HepG2 (cell line): ENCODE measurements around the gene NRN1L. TPM values are rescaled to one million over a fixed set of nuclear protein-coding genes. Genes with fewer than 3 reads are reported as not detected.

Experiments used
- ATRX ChIP-seq: sonication (generic); formaldehyde crosslinking; IDR thresholded peaks from 2 replicates; pipeline ENCODE4 v1.4.0; 2020; ENCODE audit warnings: missing genetic modification reagents, borderline replicate concordance
- BRD4 ChIP-seq: sonication (generic); formaldehyde crosslinking; IDR thresholded peaks from 2 replicates; pipeline ENCODE4 v1.4.0; 2020; ENCODE audit warnings: missing genetic modification reagents
- DRAP1 ChIP-seq: IDR thresholded peaks from 2 replicates; pipeline ENCODE4 v1.6.1; 2016; ENCODE audit warnings: missing genetic modification reagents, missing compliant biosample characterization
- HES4 ChIP-seq: sonication (generic); formaldehyde crosslinking; IDR thresholded peaks from 2 replicates; pipeline ENCODE4 v1.9.0; 2021; ENCODE audit warnings: mild to moderate bottlenecking, missing genetic modification reagents, borderline replicate concordance
- HOXD1 ChIP-seq: sonication (generic); formaldehyde crosslinking; IDR thresholded peaks from 2 replicates; pipeline ENCODE4 v1.5.0; 2020; ENCODE audit warnings: missing genetic modification reagents
- JUN ChIP-seq: sonication (generic); formaldehyde crosslinking; IDR thresholded peaks from 2 replicates; pipeline ENCODE4 v1.4.0; 2020; ENCODE audit warnings: mild to moderate bottlenecking, missing genetic modification reagents
- KDM4B ChIP-seq: sonication (generic); formaldehyde crosslinking; IDR thresholded peaks from 2 replicates; pipeline ENCODE4 v1.4.0; 2020; ENCODE audit warnings: missing genetic modification reagents
- MTF1 ChIP-seq: sonication (generic); formaldehyde crosslinking; IDR thresholded peaks from 2 replicates; pipeline ENCODE4 v1.5.0; 2020; ENCODE audit warnings: missing genetic modification reagents
- NFIC ChIP-seq: IDR thresholded peaks from 2 replicates; pipeline ENCODE4 v1.6.1; 2012; ENCODE audit warnings: mild to moderate bottlenecking, low read length, inconsistent platforms
- RBAK ChIP-seq: sonication (generic); formaldehyde crosslinking; IDR thresholded peaks from 2 replicates; pipeline ENCODE4 v1.5.1; 2020; ENCODE audit warnings: mild to moderate bottlenecking, missing genetic modification reagents
- TFDP2 ChIP-seq: sonication (generic); formaldehyde crosslinking; IDR thresholded peaks from 2 replicates; pipeline ENCODE4 v1.4.0; 2020; ENCODE audit warnings: missing genetic modification reagents
- ZFAT ChIP-seq: sonication (generic); formaldehyde crosslinking; conservative IDR thresholded peaks from 2 replicates; pipeline ENCODE4 v1.8.1; 2023; ENCODE audit warnings: missing genetic modification reagents, inconsistent platforms
- ZNF501 ChIP-seq: sonication (generic); formaldehyde crosslinking; IDR thresholded peaks from 2 replicates; pipeline ENCODE4 v1.5.1; 2020; ENCODE audit warnings: mild to moderate bottlenecking, moderate library complexity, missing genetic modification reagents
- ZNF564 ChIP-seq: sonication (generic); formaldehyde crosslinking; IDR thresholded peaks from 2 replicates; pipeline ENCODE4 v1.8.1; 2023; ENCODE audit warnings: mild to moderate bottlenecking, missing genetic modification reagents
- ZNF800 ChIP-seq: sonication (generic); formaldehyde crosslinking; IDR thresholded peaks from 2 replicates; pipeline ENCODE4 v1.4.0; 2020; ENCODE audit warnings: missing genetic modification reagents
- polyA plus RNA-seq, 8 experiments: library from polyadenylated mRNA; depleted of rRNA in 3 of 8; stranded (reverse) in 7 of 8; unstranded in 1 of 8; fragments of >200 nt; fragmentation: Illumina TruSeq in 4 of 8; extraction: Trizol in 4 of 8; gene quantifications; 2 replicates each; pipeline versions ENCODE4 v1.2.1 to v1.2.3, GENCODE V29; 2011 to 2016; ENCODE audit warnings: low read depth in 4 of 8, missing spikeins in 1 of 8, mixed read lengths in 1 of 8; ENCODE audit not compliant: insufficient read depth in 1 of 8
- total RNA-seq, 5 experiments: library from RNA; depleted of rRNA; stranded (reverse); fragments of >200 nt; fragmentation: Illumina TruSeq; extraction: Trizol; gene quantifications; 2 replicates each; pipeline ENCODE4 v1.2.3, GENCODE V29; 2016; ENCODE audit warnings: low read depth in 1 of 5
- TF ChIP-seq, protein P1 (sequence below), 2 experiments: sonication (generic) in 1 of 2; formaldehyde crosslinking in 1 of 2; IDR thresholded peaks; 2 replicates each; pipeline versions ENCODE4 v1.5.1 to v1.6.1; 2011 to 2020; ENCODE audit warnings: borderline replicate concordance in 1 of 2, low read depth in 1 of 2, low read length in 1 of 2, mild to moderate bottlenecking in 1 of 2, missing genetic modification reagents in 1 of 2, moderate library complexity in 1 of 2
- TF ChIP-seq, protein P2 (sequence below): sonication (generic); formaldehyde crosslinking; IDR thresholded peaks from 2 replicates; pipeline ENCODE4 v1.5.0; 2020; ENCODE audit warnings: mild to moderate bottlenecking, missing genetic modification reagents, borderline replicate concordance
- TF ChIP-seq, protein P3 (sequence below): sonication (generic); formaldehyde crosslinking; IDR thresholded peaks from 2 replicates; pipeline ENCODE4 v1.4.0; 2020; ENCODE audit warnings: mild to moderate bottlenecking, missing genetic modification reagents

NRN1L gene
- total and polyA plus RNA-seq, 2 of the 13 experiments (the other 11 are each of a cell fraction or from before 2014, with no cell fraction given) = 0.53 to 1.2 TPM

GRCh38 chr16:67872631-67873434 lies 11.9 kb upstream of the NRN1L start, which contains the start of gene EDC4 (continued):
- TF ChIP-seq, protein P1, sequence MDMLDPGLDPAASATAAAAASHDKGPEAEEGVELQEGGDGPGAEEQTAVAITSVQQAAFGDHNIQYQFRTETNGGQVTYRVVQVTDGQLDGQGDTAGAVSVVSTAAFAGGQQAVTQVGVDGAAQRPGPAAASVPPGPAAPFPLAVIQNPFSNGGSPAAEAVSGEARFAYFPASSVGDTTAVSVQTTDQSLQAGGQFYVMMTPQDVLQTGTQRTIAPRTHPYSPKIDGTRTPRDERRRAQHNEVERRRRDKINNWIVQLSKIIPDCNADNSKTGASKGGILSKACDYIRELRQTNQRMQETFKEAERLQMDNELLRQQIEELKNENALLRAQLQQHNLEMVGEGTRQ (IDR thresholded peaks at IDR 0.05; ENCODE audit: low read depth, low read length) = no peak
- TF ChIP-seq, protein P1 (CRISPR knock-in tag; IDR thresholded peaks at IDR 0.05; ENCODE audit: borderline replicate concordance) = peak; percentile 32; the same call in 1 of the 2 replicates
- TF ChIP-seq HES4 (CRISPR knock-in tag) (peak; percentile 71; the same call in 1 of the 2 replicates), TFDP2 (CRISPR knock-in tag) (peak; percentile 86), RBAK (CRISPR knock-in tag) (no peak), JUN (CRISPR knock-in tag) (no peak), ZNF564 (CRISPR knock-in tag) (peak; percentile 82; the same call in 1 of the 2 replicates), ATRX (CRISPR knock-in tag) (no peak), ZNF501 (peak; percentile 95), HOXD1 (CRISPR knock-in tag) (peak; percentile 82), BRD4 (peak; percentile 84; the same call in 1 of the 2 replicates), MTF1 (no peak), ZFAT (CRISPR knock-in tag) (no peak), ZNF800 (CRISPR knock-in tag) (no peak), DRAP1 (CRISPR knock-in tag) (peak; percentile 51; the same call in 1 of the 2 replicates), KDM4B (CRISPR knock-in tag) (peak; percentile 85; the same call in 1 of the 2 replicates), NFIC (peak; percentile 36; the same call in 1 of the 2 replicates)
- TF ChIP-seq, protein P2, sequence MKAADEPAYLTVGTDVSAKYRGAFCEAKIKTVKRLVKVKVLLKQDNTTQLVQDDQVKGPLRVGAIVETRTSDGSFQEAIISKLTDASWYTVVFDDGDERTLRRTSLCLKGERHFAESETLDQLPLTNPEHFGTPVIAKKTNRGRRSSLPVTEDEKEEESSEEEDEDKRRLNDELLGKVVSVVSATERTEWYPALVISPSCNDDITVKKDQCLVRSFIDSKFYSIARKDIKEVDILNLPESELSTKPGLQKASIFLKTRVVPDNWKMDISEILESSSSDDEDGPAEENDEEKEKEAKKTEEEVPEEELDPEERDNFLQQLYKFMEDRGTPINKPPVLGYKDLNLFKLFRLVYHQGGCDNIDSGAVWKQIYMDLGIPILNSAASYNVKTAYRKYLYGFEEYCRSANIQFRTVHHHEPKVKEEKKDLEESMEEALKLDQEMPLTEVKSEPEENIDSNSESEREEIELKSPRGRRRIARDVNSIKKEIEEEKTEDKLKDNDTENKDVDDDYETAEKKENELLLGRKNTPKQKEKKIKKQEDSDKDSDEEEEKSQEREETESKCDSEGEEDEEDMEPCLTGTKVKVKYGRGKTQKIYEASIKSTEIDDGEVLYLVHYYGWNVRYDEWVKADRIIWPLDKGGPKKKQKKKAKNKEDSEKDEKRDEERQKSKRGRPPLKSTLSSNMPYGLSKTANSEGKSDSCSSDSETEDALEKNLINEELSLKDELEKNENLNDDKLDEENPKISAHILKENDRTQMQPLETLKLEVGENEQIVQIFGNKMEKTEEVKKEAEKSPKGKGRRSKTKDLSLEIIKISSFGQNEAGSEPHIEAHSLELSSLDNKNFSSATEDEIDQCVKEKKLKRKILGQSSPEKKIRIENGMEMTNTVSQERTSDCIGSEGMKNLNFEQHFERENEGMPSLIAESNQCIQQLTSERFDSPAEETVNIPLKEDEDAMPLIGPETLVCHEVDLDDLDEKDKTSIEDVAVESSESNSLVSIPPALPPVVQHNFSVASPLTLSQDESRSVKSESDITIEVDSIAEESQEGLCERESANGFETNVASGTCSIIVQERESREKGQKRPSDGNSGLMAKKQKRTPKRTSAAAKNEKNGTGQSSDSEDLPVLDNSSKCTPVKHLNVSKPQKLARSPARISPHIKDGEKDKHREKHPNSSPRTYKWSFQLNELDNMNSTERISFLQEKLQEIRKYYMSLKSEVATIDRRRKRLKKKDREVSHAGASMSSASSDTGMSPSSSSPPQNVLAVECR = peak; percentile 99
- TF ChIP-seq, protein P3, sequence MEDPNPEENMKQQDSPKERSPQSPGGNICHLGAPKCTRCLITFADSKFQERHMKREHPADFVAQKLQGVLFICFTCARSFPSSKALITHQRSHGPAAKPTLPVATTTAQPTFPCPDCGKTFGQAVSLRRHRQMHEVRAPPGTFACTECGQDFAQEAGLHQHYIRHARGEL (CRISPR knock-in tag) = no peak
